Tibial artery (tissue), 4 donors: ENCODE results near the gene PTBP3.

Experiments
- DNase-seq, 2 donors: peaks; one replicate each; pipeline ENCODE4 v3.0.0-alpha.2; 2019
- H3K27ac ChIP-seq, 2 donors: fragments of 200-600 bp; sonication (generic) in 1 of 2; 1 replicate in 1 of 2; 2 replicates in 1 of 2; pipeline ENCODE4 v1.5.1; 2018 to 2019; ENCODE audit warnings: mild to moderate bottlenecking in 1 of 2
- H3K27me3 ChIP-seq, 2 donors: fragments of 200-600 bp; sonication (generic) in 1 of 2; one replicate each; pipeline versions ENCODE4 v1.5.1 to v1.6.0; 2016 to 2019
- H3K36me3 ChIP-seq, 3 donors: fragments of 200-600 bp; sonication (generic) in 2 of 3; one replicate each; pipeline ENCODE4 v1.5.1; 2016 to 2019; ENCODE audit warnings: mild to moderate bottlenecking in 2 of 3
- H3K4me1 ChIP-seq, 4 donors: fragments of 200-600 bp; sonication (generic) in 2 of 4; 1 replicate in 3 of 4; 2 replicates in 1 of 4; pipeline ENCODE4 v1.5.1; 2016 to 2019
- H3K4me3 ChIP-seq, 2 donors: fragments of 200-600 bp; sonication (generic) in 1 of 2; 1 replicate in 1 of 2; 2 replicates in 1 of 2; pipeline ENCODE4 v1.5.1; 2018 to 2019; ENCODE audit warnings: mild to moderate bottlenecking in 2 of 2
- H3K9me3 ChIP-seq, 3 donors: fragments of 200-600 bp; sonication (generic) in 1 of 3; one replicate each; pipeline ENCODE4 v1.5.1; 2016 to 2019
- intact Hi-C: fragments of 100-400 bp; cut with DNase I; formaldehyde crosslinking; loops from one replicate; pipeline ENCODE4 v1.15.0; 2023; ENCODE audit warnings: low total_unique reads
- TF ChIP-seq, protein P1 (sequence below), 2 experiments: fragments of 200-600 bp in 1 of 2; fragments of 450-650 bp in 1 of 2; IDR thresholded peaks; one replicate each; pipeline ENCODE4 v1.5.1; 2017 to 2019; ENCODE audit warnings: antibody characterized with exemption in 2 of 2, mild to moderate bottlenecking in 1 of 2, moderate library complexity in 1 of 2

PTBP3 gene

DNA sequence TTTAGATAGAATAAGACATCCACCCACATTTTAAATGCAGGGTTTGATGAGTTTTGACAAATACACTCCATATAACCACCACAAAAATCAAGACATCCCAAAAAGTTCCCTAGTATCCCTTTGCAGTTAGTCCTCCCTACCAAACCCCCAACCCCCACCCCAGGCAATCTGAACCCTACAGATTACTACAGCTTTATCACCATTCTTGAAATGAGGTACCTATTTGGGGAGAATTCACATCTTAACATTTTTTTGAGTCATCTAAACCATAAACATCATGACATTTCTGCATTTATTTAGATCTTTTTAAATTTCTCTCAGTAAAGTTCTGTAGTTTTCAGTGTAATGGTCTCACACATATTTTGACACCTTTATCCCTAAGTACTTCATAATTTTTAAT is 53.9 kb downstream of the PTBP3 start:
- Histone ChIP-seq H3K4me3 (no peak overlapping the region), H3K4me1 (peaks cover 0 to 6% (median 0%) of the 10 kb centered on the region in 4 donors)
- no peak for DNase-seq

DNA sequence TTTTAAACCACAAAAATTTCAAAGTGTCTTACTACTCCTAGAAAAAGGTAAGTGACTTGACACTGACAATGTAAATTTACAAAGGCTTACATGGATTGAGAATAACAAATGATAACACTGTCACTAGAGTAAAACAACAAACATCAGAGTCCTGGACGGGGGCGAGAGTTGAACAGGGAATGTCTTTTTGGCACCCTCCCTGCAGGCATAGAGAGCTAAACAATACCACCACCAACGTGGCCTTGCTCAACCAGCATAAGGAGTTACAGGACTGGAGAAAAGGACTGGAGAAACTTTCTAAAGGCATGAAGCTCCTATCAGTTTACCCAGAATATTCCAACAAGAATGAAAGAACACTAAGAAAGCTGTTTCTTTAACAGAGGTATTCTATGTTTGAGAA is 55.3 kb downstream of the PTBP3 start:
- H3K36me3 ChIP-seq, result no peaks in the 10 kb centered on the region
- H3K27ac ChIP-seq, result no peak overlapping the region
- no peaks in the 10 kb centered on the region for H3K9me3 ChIP-seq
- DNase-seq, result no peak
- no peak overlapping the region for H3K4me3 ChIP-seq
- intact Hi-C loops, result no loop called here
- H3K27me3 ChIP-seq, result no peaks in the 10 kb centered on the region
- H3K4me1 ChIP-seq, result peaks cover 0 to 7% (median 0%) of the 10 kb centered on the region in 4 donors
- TF ChIP-seq, protein P1, sequence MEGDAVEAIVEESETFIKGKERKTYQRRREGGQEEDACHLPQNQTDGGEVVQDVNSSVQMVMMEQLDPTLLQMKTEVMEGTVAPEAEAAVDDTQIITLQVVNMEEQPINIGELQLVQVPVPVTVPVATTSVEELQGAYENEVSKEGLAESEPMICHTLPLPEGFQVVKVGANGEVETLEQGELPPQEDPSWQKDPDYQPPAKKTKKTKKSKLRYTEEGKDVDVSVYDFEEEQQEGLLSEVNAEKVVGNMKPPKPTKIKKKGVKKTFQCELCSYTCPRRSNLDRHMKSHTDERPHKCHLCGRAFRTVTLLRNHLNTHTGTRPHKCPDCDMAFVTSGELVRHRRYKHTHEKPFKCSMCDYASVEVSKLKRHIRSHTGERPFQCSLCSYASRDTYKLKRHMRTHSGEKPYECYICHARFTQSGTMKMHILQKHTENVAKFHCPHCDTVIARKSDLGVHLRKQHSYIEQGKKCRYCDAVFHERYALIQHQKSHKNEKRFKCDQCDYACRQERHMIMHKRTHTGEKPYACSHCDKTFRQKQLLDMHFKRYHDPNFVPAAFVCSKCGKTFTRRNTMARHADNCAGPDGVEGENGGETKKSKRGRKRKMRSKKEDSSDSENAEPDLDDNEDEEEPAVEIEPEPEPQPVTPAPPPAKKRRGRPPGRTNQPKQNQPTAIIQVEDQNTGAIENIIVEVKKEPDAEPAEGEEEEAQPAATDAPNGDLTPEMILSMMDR (IDR thresholded peaks at IDR 0.05), result no peak

More for the DNA sequence above, 53.9 kb downstream of the PTBP3 start:
- H3K27me3 ChIP-seq, result no peaks in the 10 kb centered on the region
- H3K9me3 ChIP-seq, result no peaks in the 10 kb centered on the region
- H3K27ac ChIP-seq, result no peak overlapping the region
- intact Hi-C loops, result no loop called here
- TF ChIP-seq, protein P1 (IDR thresholded peaks at IDR 0.05), result no peak
- H3K36me3 ChIP-seq, result peaks cover 0 to 11% (median 10%) of the 10 kb centered on the region in 3 donors

DNA sequence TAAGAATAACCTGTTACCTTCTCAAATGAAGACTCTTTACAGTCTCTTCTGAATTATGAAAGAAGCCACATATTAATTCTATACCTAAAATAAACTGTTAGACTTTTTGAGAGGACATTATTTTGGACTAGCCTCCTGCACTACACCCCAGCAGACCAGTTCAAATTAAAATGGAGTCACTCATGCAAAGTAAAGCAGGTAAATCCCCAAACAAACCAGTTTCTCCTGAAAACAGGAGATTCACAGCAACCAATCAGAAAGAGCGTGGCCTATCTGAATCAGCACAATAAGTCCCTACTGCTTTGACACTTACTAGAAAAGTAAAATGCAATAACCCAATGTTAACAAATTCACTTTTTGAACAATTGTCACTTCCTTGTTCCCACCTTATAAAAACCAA is 58.8 kb downstream of the PTBP3 start:
- Histone ChIP-seq H3K9me3 (no peaks in the 10 kb centered on the region), H3K27ac (no peak overlapping the region), H3K36me3 (no peaks in the 10 kb centered on the region), H3K4me3 (no peak overlapping the region), H3K4me1 (peaks cover 0 to 7% (median 0%) of the 10 kb centered on the region in 4 donors), H3K27me3 (no peaks in the 10 kb centered on the region)
- no peak for DNase-seq
- intact Hi-C loops, result no loop called here
- TF ChIP-seq, protein P1 (IDR thresholded peaks at IDR 0.05), result no peak

DNA sequence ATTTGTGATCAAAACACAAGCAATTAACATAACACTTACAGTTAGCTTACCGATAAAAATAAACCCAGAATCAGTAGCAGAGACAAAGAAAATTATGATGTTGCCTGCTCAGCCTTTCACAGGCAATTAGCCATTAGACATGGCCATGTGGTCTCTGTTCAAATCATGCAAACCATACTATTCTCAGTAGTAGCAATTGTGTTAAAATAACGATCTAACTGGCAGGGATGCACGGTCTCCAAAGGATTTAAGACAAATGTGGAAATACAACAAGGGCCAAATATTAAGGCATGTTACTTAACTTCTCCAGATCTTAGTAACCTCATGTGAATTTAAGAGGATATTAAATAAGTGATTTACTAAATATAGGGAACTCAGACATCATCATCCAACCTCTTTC is 59.5 kb downstream of the PTBP3 start:
- H3K4me1 ChIP-seq, result peaks cover 0 to 7% (median 0%) of the 10 kb centered on the region in 4 donors
- TF ChIP-seq, protein P1 (IDR thresholded peaks at IDR 0.05), result no peak

DNA sequence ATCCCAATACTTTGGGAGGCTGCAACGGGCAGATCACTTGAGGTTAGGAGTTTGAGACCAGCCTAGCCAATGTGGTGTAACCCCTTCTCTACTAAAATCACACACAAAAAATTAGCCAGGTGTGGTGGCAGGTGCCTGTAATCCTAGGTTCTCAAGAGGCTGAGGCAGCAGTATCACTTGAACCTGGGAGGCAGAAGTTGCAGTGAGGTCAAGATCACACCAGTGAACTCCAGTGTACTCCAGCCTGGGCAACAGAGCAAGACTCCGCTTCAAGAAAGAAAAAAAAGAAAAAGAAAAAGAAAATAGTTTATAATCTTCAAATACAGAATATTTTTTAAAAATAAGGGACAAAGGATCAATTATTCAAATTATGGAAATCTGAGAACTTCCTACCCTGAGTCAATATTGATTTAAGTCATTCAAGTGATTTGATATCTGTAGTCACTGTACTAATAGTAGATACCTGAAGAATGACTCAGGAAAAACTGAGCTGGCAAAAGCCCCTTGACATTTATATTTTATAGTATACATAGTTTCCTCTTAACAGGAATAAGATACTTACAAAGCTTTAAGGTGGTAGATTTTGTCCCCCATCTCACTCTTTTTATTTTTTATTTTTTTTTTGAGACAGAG is 61.8 kb downstream of the PTBP3 start:
- peaks cover 0 to 6% (median 4%) of the 10 kb centered on the region in 3 donors for H3K36me3 ChIP-seq

More for the DNA sequence above, 59.5 kb downstream of the PTBP3 start:
- intact Hi-C loops, result no loop called here
- H3K27ac ChIP-seq, result no peak overlapping the region
- H3K4me3 ChIP-seq, result no peak overlapping the region
- no peak for DNase-seq
- H3K27me3 ChIP-seq, result no peaks in the 10 kb centered on the region
- no peaks in the 10 kb centered on the region for H3K36me3 ChIP-seq
- H3K9me3 ChIP-seq, result no peaks in the 10 kb centered on the region

More for the DNA sequence above, 61.8 kb downstream of the PTBP3 start:
- intact Hi-C loops, result no loop called here
- Histone ChIP-seq H3K4me1 (peaks cover 0 to 3% (median 0%) of the 10 kb centered on the region in 4 donors), H3K4me3 (no peak overlapping the region), H3K27me3 (no peaks in the 10 kb centered on the region), H3K27ac (no peak overlapping the region), H3K9me3 (no peaks in the 10 kb centered on the region)
- TF ChIP-seq, protein P1 (IDR thresholded peaks at IDR 0.05), result no peak
- DNase-seq, result no peak
